Memory B cell (primary cell): Measurements from ENCODE around the gene DMXL1.
"Not testable (repeated sequence)": the region's sequence is repeated elsewhere in the genome, so short reads cannot be mapped to it uniquely, and the experiment has no call there.

Experiments
- ATAC-seq: fragments of 150-1000 bp; cut with Tn5 transposase; 2 replicates; pipeline ENCODE4 v1.10.0; 2021; ENCODE audit warnings: low read depth, mild to moderate bottlenecking, moderate library complexity
- DNase-seq, 2 donors: peaks; one replicate each; pipeline ENCODE4 v3.0.0; 2022; ENCODE audit warnings: low spot score in 2 of 2
- H3K27ac Mint-ChIP-seq: one replicate; pipeline ENCODE4 v1.8.0; 2022; ENCODE audit warnings: mild to moderate bottlenecking, moderate library complexity, mixed read lengths
- H3K27me3 Mint-ChIP-seq: one replicate; pipeline ENCODE4 v1.8.0; 2022; ENCODE audit warnings: mixed read lengths
- H3K36me3 Mint-ChIP-seq: one replicate; pipeline ENCODE4 v1.8.0; 2022; ENCODE audit warnings: mild to moderate bottlenecking, mixed read lengths
- H3K4me1 Mint-ChIP-seq: one replicate; pipeline ENCODE4 v1.8.0; 2022; ENCODE audit warnings: mixed read lengths
- H3K4me3 Mint-ChIP-seq: one replicate; pipeline ENCODE4 v1.8.0; 2022; ENCODE audit warnings: mild to moderate bottlenecking, moderate library complexity, mixed read lengths
- H3K9me3 Mint-ChIP-seq: one replicate; pipeline ENCODE4 v1.8.0; 2022; ENCODE audit warnings: mixed read lengths

DMXL1 gene

GRCh38 chr5:119176785-119177184 is 105.9 kb downstream of the DMXL1 start:
- Mint-ChIP-seq H3K36me3 (peaks cover 27% of the 10 kb centered on the region), H3K27ac (no peak overlapping the region), H3K9me3 (no peaks in the 10 kb centered on the region), H3K4me3 (no peak overlapping the region), H3K4me1 (peaks cover 14% of the 10 kb centered on the region), H3K27me3 (no peaks in the 10 kb centered on the region)
- ATAC-seq (no peak), DNase-seq (no peak)

- H3K4me3 Mint-ChIP-seq: no peak overlapping the region
- peaks cover 27% of the 10 kb centered on the region for H3K36me3 Mint-ChIP-seq
- no peak for DNase-seq
- ATAC-seq: peak; percentile 59
- H3K27me3 Mint-ChIP-seq: no peaks in the 10 kb centered on the region
- peaks cover 14% of the 10 kb centered on the region for H3K4me1 Mint-ChIP-seq
- H3K27ac Mint-ChIP-seq: no peak overlapping the region
- H3K9me3 Mint-ChIP-seq: no peaks in the 10 kb centered on the region
Observed at GRCh38 chr5:119177226-119177625, 106.3 kb downstream of the DMXL1 start.

GRCh38 chr5:119178435-119178834 is 107.5 kb downstream of the DMXL1 start:
- peaks cover 12% of the 10 kb centered on the region for H3K4me1 Mint-ChIP-seq
- DNase-seq (no peak), ATAC-seq (no peak)
- no peak overlapping the region for H3K4me3 Mint-ChIP-seq
- H3K27ac Mint-ChIP-seq: no peak overlapping the region
- no peaks in the 10 kb centered on the region for H3K9me3 Mint-ChIP-seq
- H3K36me3 Mint-ChIP-seq: peaks cover 24% of the 10 kb centered on the region
- H3K27me3 Mint-ChIP-seq: no peaks in the 10 kb centered on the region

- peaks cover 26% of the 10 kb centered on the region for H3K36me3 Mint-ChIP-seq
- peak; percentile 51 for ATAC-seq
- H3K4me3 Mint-ChIP-seq: no peak overlapping the region
Observed at GRCh38 chr5:119179857-119180641, 109.2 kb downstream of the DMXL1 start.

GRCh38 chr5:119185512-119185911 is 114.6 kb downstream of the DMXL1 start:
- H3K27me3 Mint-ChIP-seq, DNase-seq, ATAC-seq, H3K4me3 Mint-ChIP-seq, H3K9me3 Mint-ChIP-seq, H3K27ac Mint-ChIP-seq: not testable (repeated sequence)
- Mint-ChIP-seq H3K4me1 (peaks cover 12% of the 10 kb centered on the region), H3K36me3 (peaks cover 18% of the 10 kb centered on the region)

More at GRCh38 chr5:119179857-119180641, 109.2 kb downstream of the DMXL1 start:
- Mint-ChIP-seq H3K9me3 (no peaks in the 10 kb centered on the region), H3K27me3 (no peaks in the 10 kb centered on the region), H3K27ac (no peak overlapping the region), H3K4me1 (peaks cover 10% of the 10 kb centered on the region)
- no peak for DNase-seq

GRCh38 chr5:119187776-119188529 is 117.1 kb downstream of the DMXL1 start:
- H3K4me3 Mint-ChIP-seq: peak overlapping the region; percentile 52
- H3K9me3 Mint-ChIP-seq: no peaks in the 10 kb centered on the region
- H3K4me1 Mint-ChIP-seq: peaks cover 11% of the 10 kb centered on the region
- peaks cover 20% of the 10 kb centered on the region for H3K36me3 Mint-ChIP-seq
- peak; percentile 64 for ATAC-seq
- peak in 1 of 2 donors; percentile 1 for DNase-seq
- H3K27ac Mint-ChIP-seq: peak overlapping the region; percentile 31
- H3K27me3 Mint-ChIP-seq: no peaks in the 10 kb centered on the region

- H3K4me3 Mint-ChIP-seq: no peak overlapping the region
- H3K27ac Mint-ChIP-seq: no peak overlapping the region
- H3K9me3 Mint-ChIP-seq: no peaks in the 10 kb centered on the region
- peaks cover 17% of the 10 kb centered on the region for H3K36me3 Mint-ChIP-seq
- DNase-seq (no peak), ATAC-seq (no peak)
- no peaks in the 10 kb centered on the region for H3K27me3 Mint-ChIP-seq
- H3K4me1 Mint-ChIP-seq: peaks cover 8% of the 10 kb centered on the region
Observed at GRCh38 chr5:119190470-119191095, 119.7 kb downstream of the DMXL1 start.

- no peak overlapping the region for H3K27ac Mint-ChIP-seq
- ATAC-seq: no peak
- peaks cover 8% of the 10 kb centered on the region for H3K4me1 Mint-ChIP-seq
Observed at GRCh38 chr5:119191944-119192343, 121.1 kb downstream of the DMXL1 start.

GRCh38 chr5:119200795-119201194 is 129.9 kb downstream of the DMXL1 start:
- Mint-ChIP-seq H3K27ac (peak overlapping the region; percentile 76), H3K27me3 (no peaks in the 10 kb centered on the region), H3K4me1 (peaks cover 25% of the 10 kb centered on the region), H3K9me3 (peaks cover 7% of the 10 kb centered on the region), H3K36me3 (peaks cover 57% of the 10 kb centered on the region), H3K4me3 (peak overlapping the region; percentile 12)
- DNase-seq: no peak
- no peak for ATAC-seq

More at GRCh38 chr5:119191944-119192343, 121.1 kb downstream of the DMXL1 start:
- Mint-ChIP-seq H3K36me3 (peaks cover 28% of the 10 kb centered on the region), H3K4me3 (no peak overlapping the region), H3K9me3 (no peaks in the 10 kb centered on the region), H3K27me3 (no peaks in the 10 kb centered on the region)
- DNase-seq: no peak

GRCh38 chr5:119207105-119207504 is 136.2 kb downstream of the DMXL1 start:
- no peak for ATAC-seq
- Mint-ChIP-seq H3K36me3 (peaks cover 25% of the 10 kb centered on the region), H3K4me1 (peaks cover 2% of the 10 kb centered on the region), H3K27ac (no peak overlapping the region), H3K4me3 (no peak overlapping the region), H3K9me3 (no peaks in the 10 kb centered on the region), H3K27me3 (no peaks in the 10 kb centered on the region)
- no peak for DNase-seq

GRCh38 chr5:119212026-119212425 is 141.1 kb downstream of the DMXL1 start:
- ATAC-seq: no peak
- no peaks in the 10 kb centered on the region for H3K27me3 Mint-ChIP-seq
- no peaks in the 10 kb centered on the region for H3K9me3 Mint-ChIP-seq

GRCh38 chr5:119212676-119213075 is 141.8 kb downstream of the DMXL1 start:
- no peak for DNase-seq
- peaks cover 7% of the 10 kb centered on the region for H3K4me1 Mint-ChIP-seq
- H3K9me3 Mint-ChIP-seq: no peaks in the 10 kb centered on the region
- no peak for ATAC-seq
- no peak overlapping the region for H3K4me3 Mint-ChIP-seq
- H3K27ac Mint-ChIP-seq: peak overlapping the region; percentile 6
- H3K27me3 Mint-ChIP-seq: no peaks in the 10 kb centered on the region
- peaks cover 24% of the 10 kb centered on the region for H3K36me3 Mint-ChIP-seq

More at GRCh38 chr5:119212026-119212425, 141.1 kb downstream of the DMXL1 start:
- H3K36me3 Mint-ChIP-seq: peaks cover 24% of the 10 kb centered on the region
- no peak for DNase-seq
- no peak overlapping the region for H3K27ac Mint-ChIP-seq
- no peak overlapping the region for H3K4me3 Mint-ChIP-seq
- H3K4me1 Mint-ChIP-seq: peaks cover 7% of the 10 kb centered on the region

GRCh38 chr5:119217183-119217582 is 146.3 kb downstream of the DMXL1 start:
- no peaks in the 10 kb centered on the region for H3K27me3 Mint-ChIP-seq
- ATAC-seq (no peak), DNase-seq (no peak)
- H3K27ac Mint-ChIP-seq: no peak overlapping the region
- no peaks in the 10 kb centered on the region for H3K9me3 Mint-ChIP-seq
- H3K4me1 Mint-ChIP-seq: peaks cover 16% of the 10 kb centered on the region
- no peak overlapping the region for H3K4me3 Mint-ChIP-seq
- H3K36me3 Mint-ChIP-seq: peaks cover 23% of the 10 kb centered on the region
